ENCODE measurements around the gene ECE1. TPM values are rescaled to one million over a fixed set of nuclear protein-coding genes. Genes with fewer than 3 reads are reported as not detected.

The ECE1 gene
- total and polyA plus RNA-seq, 10 of the 15 experiments (the other 5 are each of a cell fraction or from before 2014, with no cell fraction given): 0.97 to 81.0 (median 37.0) TPM

DNA sequence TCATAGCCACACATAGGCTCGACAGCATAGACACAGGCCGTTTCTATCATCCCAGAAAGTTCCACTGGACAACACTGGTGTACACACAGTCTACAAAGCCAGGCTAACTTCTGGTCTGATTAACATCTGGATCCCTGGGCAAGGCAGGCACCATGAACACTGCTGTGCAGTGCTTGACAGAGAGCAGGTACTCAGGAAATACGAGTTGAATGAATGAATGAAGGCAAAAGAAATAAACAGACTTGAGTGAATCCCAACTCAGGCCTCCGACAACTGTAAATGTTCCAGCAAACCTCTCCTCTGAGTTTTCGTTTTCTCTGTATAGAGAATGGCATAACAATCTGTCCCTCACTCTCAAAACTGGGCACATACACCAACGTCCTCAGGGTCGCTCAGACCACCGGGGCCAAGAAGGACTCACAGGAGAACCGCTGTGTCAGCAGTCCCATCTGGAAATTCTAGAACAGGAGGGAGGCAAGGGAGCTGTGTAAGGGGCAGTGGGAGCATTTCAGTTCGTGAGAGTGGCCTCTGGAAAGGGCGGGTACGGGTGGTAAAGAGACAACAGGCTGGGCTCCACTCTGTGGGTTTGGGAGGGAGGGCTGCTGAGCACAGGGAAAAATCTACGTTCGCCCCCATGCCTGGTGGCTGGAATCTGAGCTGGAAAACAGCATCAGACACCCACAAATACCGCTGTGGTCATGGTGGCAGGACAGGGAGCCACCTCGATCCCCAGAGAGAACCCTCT is 15.1 kb upstream of the ECE1 start:
- POLR2A ChIA-PET: interaction anchor here (0.5 to 1.2 kb wide), 2 partner anchors 15 to 303 kb away, joined by 4 read pairs; no protein-coding TSS in a partner anchor
- WGBS (ENCODE audit: insufficient coverage, insufficient replicate concordance, low lambda C conversion rate, missing lambda C conversion rate): 48% methylated on average over 16 of the region's 16 CpGs
- no peak for FAIRE-seq
- TF ChIP-seq FOS (IDR thresholded peaks at IDR 0.05; ENCODE audit: borderline replicate concordance, extremely low read depth, insufficient read length) (no peak), HDGF (IDR thresholded peaks at IDR 0.05) (no peak), ESRRA (IDR thresholded peaks at IDR 0.05; ENCODE audit: low read length) (no peak), YY1 (IDR thresholded peaks at IDR 0.05; ENCODE audit: low read depth, low read length) (no peak), EZH2 (IDR thresholded peaks at IDR 0.05; ENCODE audit: borderline replicate concordance, control insufficient read depth, low read depth, low read length) (no peak), POLR2AphosphoS5 (IDR thresholded peaks at IDR 0.05; ENCODE audit: low read length) (no peak), CTCF (IDR thresholded peaks at IDR 0.05 in 2 of 3, conservative IDR thresholded peaks at IDR 0.05 in 1 of 3; ENCODE audit: control insufficient read depth in 2 of 3, extremely low read depth in 1 of 3, insufficient read depth in 1 of 3, low read depth in 3 of 3, low read length in 3 of 3) (no peak), CHD1 (IDR thresholded peaks at IDR 0.05; ENCODE audit: low read depth, low read length) (no peak), GABPA (IDR thresholded peaks at IDR 0.05; ENCODE audit: low read depth) (no peak), MAX (IDR thresholded peaks at IDR 0.05; ENCODE audit: low read depth, low read length) (no peak), POLR2AphosphoS2 (IDR thresholded peaks at IDR 0.05; ENCODE audit: low read depth, low read length) (no peak)
- TF ChIP-seq, protein P1, sequence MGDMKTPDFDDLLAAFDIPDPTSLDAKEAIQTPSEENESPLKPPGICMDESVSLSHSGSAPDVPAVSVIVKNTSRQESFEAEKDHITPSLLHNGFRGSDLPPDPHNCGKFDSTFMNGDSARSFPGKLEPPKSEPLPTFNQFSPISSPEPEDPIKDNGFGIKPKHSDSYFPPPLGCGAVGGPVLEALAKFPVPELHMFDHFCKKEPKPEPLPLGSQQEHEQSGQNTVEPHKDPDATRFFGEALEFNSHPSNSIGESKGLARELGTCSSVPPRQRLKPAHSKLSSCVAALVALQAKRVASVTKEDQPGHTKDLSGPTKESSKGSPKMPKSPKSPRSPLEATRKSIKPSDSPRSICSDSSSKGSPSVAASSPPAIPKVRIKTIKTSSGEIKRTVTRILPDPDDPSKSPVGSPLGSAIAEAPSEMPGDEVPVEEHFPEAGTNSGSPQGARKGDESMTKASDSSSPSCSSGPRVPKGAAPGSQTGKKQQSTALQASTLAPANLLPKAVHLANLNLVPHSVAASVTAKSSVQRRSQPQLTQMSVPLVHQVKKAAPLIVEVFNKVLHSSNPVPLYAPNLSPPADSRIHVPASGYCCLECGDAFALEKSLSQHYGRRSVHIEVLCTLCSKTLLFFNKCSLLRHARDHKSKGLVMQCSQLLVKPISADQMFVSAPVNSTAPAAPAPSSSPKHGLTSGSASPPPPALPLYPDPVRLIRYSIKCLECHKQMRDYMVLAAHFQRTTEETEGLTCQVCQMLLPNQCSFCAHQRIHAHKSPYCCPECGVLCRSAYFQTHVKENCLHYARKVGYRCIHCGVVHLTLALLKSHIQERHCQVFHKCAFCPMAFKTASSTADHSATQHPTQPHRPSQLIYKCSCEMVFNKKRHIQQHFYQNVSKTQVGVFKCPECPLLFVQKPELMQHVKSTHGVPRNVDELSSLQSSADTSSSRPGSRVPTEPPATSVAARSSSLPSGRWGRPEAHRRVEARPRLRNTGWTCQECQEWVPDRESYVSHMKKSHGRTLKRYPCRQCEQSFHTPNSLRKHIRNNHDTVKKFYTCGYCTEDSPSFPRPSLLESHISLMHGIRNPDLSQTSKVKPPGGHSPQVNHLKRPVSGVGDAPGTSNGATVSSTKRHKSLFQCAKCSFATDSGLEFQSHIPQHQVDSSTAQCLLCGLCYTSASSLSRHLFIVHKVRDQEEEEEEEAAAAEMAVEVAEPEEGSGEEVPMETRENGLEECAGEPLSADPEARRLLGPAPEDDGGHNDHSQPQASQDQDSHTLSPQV (IDR thresholded peaks at IDR 0.05): no peak
- TF ChIP-seq, protein P2, sequence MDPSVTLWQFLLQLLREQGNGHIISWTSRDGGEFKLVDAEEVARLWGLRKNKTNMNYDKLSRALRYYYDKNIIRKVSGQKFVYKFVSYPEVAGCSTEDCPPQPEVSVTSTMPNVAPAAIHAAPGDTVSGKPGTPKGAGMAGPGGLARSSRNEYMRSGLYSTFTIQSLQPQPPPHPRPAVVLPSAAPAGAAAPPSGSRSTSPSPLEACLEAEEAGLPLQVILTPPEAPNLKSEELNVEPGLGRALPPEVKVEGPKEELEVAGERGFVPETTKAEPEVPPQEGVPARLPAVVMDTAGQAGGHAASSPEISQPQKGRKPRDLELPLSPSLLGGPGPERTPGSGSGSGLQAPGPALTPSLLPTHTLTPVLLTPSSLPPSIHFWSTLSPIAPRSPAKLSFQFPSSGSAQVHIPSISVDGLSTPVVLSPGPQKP (IDR thresholded peaks at IDR 0.05; ENCODE audit: low read depth, low read length): no peak

More for the DNA sequence above, 15.1 kb upstream of the ECE1 start:
- H3K4me3 ChIP-seq: no peak overlapping the region
- peaks cover 4% of the 10 kb centered on the region for H4K20me1 ChIP-seq (ENCODE audit: control insufficient read depth, insufficient read depth)
- intact Hi-C loops (cut with micrococcal nuclease; ENCODE audit: unreplicated experiment) (no loop called here), in situ Hi-C loops (cut with MboI) (no loop called here)
- BruUV-seq (replicated peaks): no TSS peak
- H3K27ac ChIP-seq (ENCODE audit: control insufficient read depth, insufficient read depth): no peak overlapping the region
- CTCF ChIA-PET: interaction anchor here (0.7 to 1.9 kb wide), 3 partner anchors 18 to 63 kb away, joined by 3 to 6 read pairs (median 4); no protein-coding TSS in a partner anchor
- DNase-seq (ENCODE audit: low read depth, low spot score) (no peak), ATAC-seq (no peak)
- no peaks in the 10 kb centered on the region for H3K27me3 ChIP-seq (replicated peaks in 1 of 2; ENCODE audit: control insufficient read depth in 2 of 2, insufficient read depth in 2 of 2, low read length in 1 of 2)
- H3K4me1 ChIP-seq (ENCODE audit: control insufficient read depth, insufficient read depth, low read length): no peaks in the 10 kb centered on the region; the same call in 1 of the 2 replicates
- H3K79me2 ChIP-seq (ENCODE audit: control insufficient read depth, insufficient read depth, low read length): no peaks in the 10 kb centered on the region
- H3K9ac ChIP-seq (ENCODE audit: control insufficient read depth, insufficient read depth, low read length): no peak overlapping the region
- no peaks in the 10 kb centered on the region; a peak in 1 of 4 replicates for H3K36me3 ChIP-seq (ENCODE audit: control insufficient read depth in 2 of 2, insufficient read depth in 2 of 2, low read length in 1 of 2)
- SMC1A ChIA-PET (ENCODE audit: uncharacterized antibody, unreplicated experiment): interaction anchor here (1.0 to 1.5 kb wide), 2 partner anchors 10 to 29 kb away, joined by 3 to 7 read pairs; no protein-coding TSS in a partner anchor
- no peak overlapping the region for H3K4me2 ChIP-seq (ENCODE audit: control insufficient read depth, insufficient read depth)
- RAD21 ChIA-PET (ENCODE audit: unreplicated experiment): interaction anchor here (0.6 kb wide), 1 partner anchor 124 kb away, joined by 3 read pairs; no protein-coding TSS in a partner anchor
- H3K9me3 ChIP-seq (replicated peaks; ENCODE audit: control insufficient read depth, insufficient read depth, low read length): no peaks in the 10 kb centered on the region; the same call in 2 of the 3 replicates
- H2AFZ ChIP-seq (ENCODE audit: control insufficient read depth, low read depth, low read length): no peak overlapping the region

All from GM12878 (cell line).